Heart right ventricle (tissue), 16 donors: ENCODE measurements around the gene RAD54L. TPM values are rescaled to one million over a fixed set of nuclear protein-coding genes. Genes with fewer than 3 reads are reported as not detected.
A peak's percentile ranks its signal among the peaks of the same experiment; 100 is the strongest.

Experiments
- ATAC-seq, 8 donors: fragments of 200-7000 bp; cut with Tn5 transposase; one replicate each; pipeline ENCODE4 v1.9.1; 2020; ENCODE audit warnings: mild to moderate bottlenecking in 8 of 8, moderate library complexity in 8 of 8, moderate number of reproducible peaks in 1 of 8
- DNase-seq, 2 donors: peaks; one replicate each; pipeline ENCODE4 v3.0.0-alpha.2; 2020
- H3K27ac ChIP-seq, 10 donors: fragments of 200-600 bp; sonication (generic) in 2 of 10; one replicate each; pipeline versions ENCODE4 v1.5.0 to v1.8.0; 2020 to 2022; ENCODE audit warnings: mild to moderate bottlenecking in 3 of 10
- H3K27me3 ChIP-seq, 7 donors: fragments of 200-600 bp; one replicate each; pipeline ENCODE4 v1.8.0; 2021 to 2022; ENCODE audit warnings: mild to moderate bottlenecking in 2 of 7
- H3K36me3 ChIP-seq, 9 donors: fragments of 200-600 bp; sonication (generic) in 1 of 9; one replicate each; pipeline versions ENCODE4 v1.5.0 to v1.8.0; 2020 to 2022; ENCODE audit warnings: mild to moderate bottlenecking in 2 of 9
- H3K4me1 ChIP-seq, 9 donors: fragments of 200-600 bp; sonication (generic) in 1 of 9; one replicate each; pipeline versions ENCODE4 v1.5.0 to v1.8.0; 2020 to 2022; ENCODE audit warnings: mild to moderate bottlenecking in 4 of 9
- H3K4me3 ChIP-seq, 10 donors: fragments of 200-600 bp; sonication (generic) in 2 of 10; one replicate each; pipeline versions ENCODE4 v1.5.0 to v1.8.0; 2020 to 2022; ENCODE audit warnings: mild to moderate bottlenecking in 7 of 10, moderate library complexity in 2 of 10
- H3K9me3 ChIP-seq, 11 donors: fragments of 200-600 bp in 10 of 11; sonication (generic) in 2 of 11; one replicate each; pipeline versions ENCODE4 v1.5.0 to v1.8.0; 2013 to 2022; ENCODE audit warnings: mild to moderate bottlenecking in 2 of 11, control low read depth in 1 of 11, moderate library complexity in 1 of 11
- WGBS, 2 donors: extraction: QIAGEN DNeasy Blood & Tissue Kit; methylation state at CpG; one replicate each; pipeline ENCODE4 v1.1.7; 2013; ENCODE audit warnings: inconsistent platforms in 1 of 2; 5-methylcytosine and 5-hydroxymethylcytosine counted together
- intact Hi-C, 10 donors: fragments of 100-400 bp; cut with DNase I; formaldehyde crosslinking; loops; one replicate each; pipeline versions ENCODE4 v1.11.1 to v1.14.2; 2022
- polyA plus RNA-seq, 2 donors: library from polyadenylated mRNA; stranded (reverse); fragments of 200-250 nt; gene quantifications; one replicate each; pipeline ENCODE4 v1.2.3, GENCODE V29; 2013
- total RNA-seq, 10 donors: library from RNA; stranded (reverse); fragmentation: NEBNext Ultra II Directional in 3 of 10; extraction: Animal tissue kit (Norgen Biotek cat#: 25700) in 3 of 10; gene quantifications; one replicate each; pipeline versions ENCODE4 v1.2.1 to v1.2.4, GENCODE V29; 2021 to 2023
- TF ChIP-seq, protein P1 (sequence below), 9 donors: fragments of 200-600 bp; sonication (generic) in 2 of 9; IDR thresholded peaks; one replicate each; pipeline versions ENCODE4 v1.5.0 to v1.8.0; 2021 to 2022; ENCODE audit warnings: antibody characterized with exemption in 9 of 9, mild to moderate bottlenecking in 5 of 9, moderate library complexity in 1 of 9
- donor health status: Arrhythmogenic right ventricular cardiomyopathy.
- donor health status: ischemic (EF 13 %, LVEDD 7.1; RV severe dilation, severe dysfunction).
- donor health status: healthy with polysubstance abuse.
- donor health status: DM: no; HTN: yes; CAD: no.
- donor health status: DM: no; HTN: no; CAD: no.
- donor health status: ischemic (EF 25% LVEDD 6.9; RV normal size, moderate dysfunction).
- donor health status: ischemic (EF 25% LVEDD 5.7; RV mildly dilated, moderate dysfunction).
- donor health status: healthy.
- donor health status: DM: yes; HTN: yes; CAD: no.
- donor health status: Ischemic cardiomyopathy.
- donor health status: ischemic (EF 35%, LVEDD 5.7; RV mildly dilated, moderate dysfunction).
- donor health status: nonischemic (EF 11% LVEDD 7.7; RV severe dilation, severe dysfunction).
- donor health status: DM: yes; HTN: yes; CAD: no.
- donor health status: PGD.
- donor health status: ischemic (EF 29% LVEDD 5.4; RV normal size, mild dysfunction).
- donor health status: nonischemic (EF 23%, LVEDD 6.1; RV moderate dilation, normal function).

RAD54L gene
- total and polyA plus RNA-seq, 12 donors = 0.35 to 2.8 (median 0.68) TPM; not detected in 1

- Histone ChIP-seq H3K4me3 (peak overlapping the region; percentile 76 to 98 (median 90)), H3K4me1 (peaks cover 13 to 74% (median 63%) of the 10 kb centered on the region in 9 donors), H3K9me3 (no peaks in the 10 kb centered on the region), H3K27me3 (no peaks in the 10 kb centered on the region), H3K27ac (peak overlapping the region; percentile 95 to 99 (median 98)), H3K36me3 (peaks cover 0 to 18% (median 9%) of the 10 kb centered on the region in 9 donors)
- intact Hi-C loops = loop anchor here in 7 of 10 donors (2.0 to 5.0 kb wide), 4 partner anchors 38 to 56 kb away; partner anchors contain the start of genes NSUN4 (in 7 of the 7) and RAD54L (in 3 of the 7)
- TF ChIP-seq, protein P1, sequence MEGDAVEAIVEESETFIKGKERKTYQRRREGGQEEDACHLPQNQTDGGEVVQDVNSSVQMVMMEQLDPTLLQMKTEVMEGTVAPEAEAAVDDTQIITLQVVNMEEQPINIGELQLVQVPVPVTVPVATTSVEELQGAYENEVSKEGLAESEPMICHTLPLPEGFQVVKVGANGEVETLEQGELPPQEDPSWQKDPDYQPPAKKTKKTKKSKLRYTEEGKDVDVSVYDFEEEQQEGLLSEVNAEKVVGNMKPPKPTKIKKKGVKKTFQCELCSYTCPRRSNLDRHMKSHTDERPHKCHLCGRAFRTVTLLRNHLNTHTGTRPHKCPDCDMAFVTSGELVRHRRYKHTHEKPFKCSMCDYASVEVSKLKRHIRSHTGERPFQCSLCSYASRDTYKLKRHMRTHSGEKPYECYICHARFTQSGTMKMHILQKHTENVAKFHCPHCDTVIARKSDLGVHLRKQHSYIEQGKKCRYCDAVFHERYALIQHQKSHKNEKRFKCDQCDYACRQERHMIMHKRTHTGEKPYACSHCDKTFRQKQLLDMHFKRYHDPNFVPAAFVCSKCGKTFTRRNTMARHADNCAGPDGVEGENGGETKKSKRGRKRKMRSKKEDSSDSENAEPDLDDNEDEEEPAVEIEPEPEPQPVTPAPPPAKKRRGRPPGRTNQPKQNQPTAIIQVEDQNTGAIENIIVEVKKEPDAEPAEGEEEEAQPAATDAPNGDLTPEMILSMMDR (IDR thresholded peaks at IDR 0.05) = no peak
- WGBS, 2 donors = 0% methylated on average over 31 to 32 of the region's 32 CpGs
- ATAC-seq (peak; percentile 2 to 59 (median 18)), DNase-seq (peak; percentile 42)
Measured at GRCh38 chr1:46302641-46303037, 55.1 kb downstream of the RAD54L start.

DNA sequence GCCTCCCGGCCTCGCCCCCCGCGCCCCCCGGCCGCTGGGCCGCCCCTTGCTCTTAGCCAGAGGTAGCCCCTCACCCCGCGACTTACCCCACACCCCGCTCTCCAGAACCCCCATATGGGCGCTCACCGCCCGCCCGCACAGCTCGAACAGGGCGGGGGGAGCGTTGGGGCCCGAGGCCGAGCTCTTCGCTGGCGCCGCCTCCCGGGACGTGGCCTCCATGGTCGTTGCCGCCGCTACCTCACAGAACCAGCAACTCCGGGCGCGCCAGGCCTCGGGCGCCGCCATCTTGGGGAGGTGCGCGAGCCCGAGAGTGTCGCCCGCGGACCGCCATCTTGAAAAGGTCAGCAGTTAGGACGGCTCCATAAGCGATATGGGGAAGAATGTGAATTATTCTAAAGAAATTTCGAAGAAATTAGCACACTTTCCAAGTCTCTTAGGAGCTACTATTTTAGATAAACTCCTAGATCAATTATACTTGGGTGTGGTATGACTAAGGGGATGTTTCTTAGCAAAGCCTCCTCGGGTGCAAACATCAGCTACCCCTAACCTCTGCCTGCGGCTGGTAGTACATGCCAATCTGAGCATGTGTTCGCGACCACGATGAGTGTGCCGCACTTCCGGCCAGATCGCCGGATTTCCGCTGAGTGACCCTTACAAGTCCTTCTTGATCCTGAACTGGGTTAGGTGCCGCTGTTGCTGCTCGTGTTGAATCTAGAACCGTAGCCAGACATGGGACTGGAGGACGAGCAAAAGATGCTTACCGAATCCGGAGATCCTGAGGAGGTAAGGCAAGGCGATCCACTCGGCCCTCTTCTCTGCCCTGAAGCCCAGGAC lies 55.7 kb downstream of the RAD54L start, which contains the start of the genes LRRC41 and UQCRH:
LRRC41 (minus strand) TSS at position 579 of the 834 bp plus-strand sequence; CDS start at position 285, 294 bp downstream.
UQCRH (plus strand) TSS at position 661 of the 834 bp plus-strand sequence; CDS start at position 730, 69 bp downstream.
- Histone ChIP-seq H3K4me3 (peak within 1 kb of the TSS; percentile 76 to 98 (median 90)), H3K4me1 (peaks cover 13 to 76% (median 69%) of the 10 kb centered on the region in 9 donors), H3K36me3 (peaks cover 0 to 16% (median 4%) of the 10 kb centered on the region in 9 donors), H3K9me3 (no peaks in the 10 kb centered on the region), H3K27me3 (no peaks in the 10 kb centered on the region), H3K27ac (peak within 1 kb of the TSS; percentile 95 to 99 (median 98))
- TF ChIP-seq, protein P1 (IDR thresholded peaks at IDR 0.05) = peak in 1 of 9 donors; percentile 27
- ATAC-seq (peak; percentile 91 to 96 (median 92)), DNase-seq (peak; percentile 93 to 96)
- intact Hi-C loops = loop anchor here in 7 of 10 donors (2.0 to 5.0 kb wide), 4 partner anchors 38 to 56 kb away; partner anchors contain the start of genes NSUN4 (in 7 of the 7) and RAD54L (in 3 of the 7)
- 1% methylated on average over 61 of the region's 61 CpGs for WGBS, 2 donors

DNA sequence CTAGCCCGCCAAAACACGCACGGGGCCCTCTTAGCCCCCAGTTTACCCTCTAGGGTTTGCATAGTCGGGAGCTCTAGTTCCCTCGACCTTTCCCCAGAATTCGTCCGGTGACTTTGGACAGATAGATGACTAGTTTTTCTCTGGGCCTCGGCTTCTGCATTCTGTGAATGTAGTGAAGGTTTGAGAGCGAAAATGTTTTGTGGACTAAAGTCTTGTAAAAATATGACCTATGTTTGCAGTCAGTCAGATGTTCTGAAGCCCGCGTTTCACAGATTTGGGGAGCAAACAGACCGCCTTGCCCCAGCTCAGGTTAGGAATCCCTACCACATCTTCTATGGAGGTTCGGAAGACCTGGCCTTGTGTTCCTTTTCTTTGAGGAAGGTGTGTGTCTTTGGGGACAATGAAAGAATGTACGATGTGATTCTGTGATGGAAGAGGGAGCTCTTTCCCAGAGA lies 56.3 kb downstream of the RAD54L start:
- TF ChIP-seq, protein P1 (IDR thresholded peaks at IDR 0.05) = no peak
- 0 to 1% methylated on average over 14 of the region's 14 CpGs for WGBS, 2 donors
- no peak for DNase-seq
- peak in 1 of 8 donors; percentile 9 for ATAC-seq
- peaks cover 13 to 77% (median 72%) of the 10 kb centered on the region in 9 donors for H3K4me1 ChIP-seq
- H3K9me3 ChIP-seq = no peaks in the 10 kb centered on the region
- H3K27me3 ChIP-seq = no peaks in the 10 kb centered on the region
- H3K4me3 ChIP-seq = peak overlapping the region; percentile 65 to 98 (median 90)
- H3K36me3 ChIP-seq = peaks cover 0 to 22% (median 4%) of the 10 kb centered on the region in 9 donors
- H3K27ac ChIP-seq = peak overlapping the region; percentile 95 to 99 (median 98)
- intact Hi-C loops = loop anchor here in 7 of 10 donors (2.0 to 5.0 kb wide), 4 partner anchors 37 to 57 kb away; partner anchors contain the start of genes NSUN4 (in 7 of the 7) and RAD54L (in 3 of the 7)

DNA sequence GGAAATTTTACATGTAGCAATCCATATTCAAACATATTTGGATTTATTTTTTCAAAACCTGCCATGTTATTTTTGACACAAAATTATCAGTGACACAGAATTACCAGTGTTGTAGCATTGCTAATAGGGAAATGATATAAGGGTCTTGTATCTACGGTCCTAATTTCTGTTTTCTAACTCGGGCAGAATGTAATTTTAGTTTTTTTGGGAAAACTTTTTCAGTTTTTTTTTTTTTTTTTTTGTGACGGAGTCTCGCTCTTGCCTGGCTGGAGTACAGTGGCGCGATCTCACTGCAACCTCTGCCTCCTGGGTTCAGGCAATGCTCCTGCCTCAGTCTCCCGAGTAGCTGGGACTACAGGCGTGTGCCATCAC lies 58.6 kb downstream of the RAD54L start:
- peaks cover 0 to 43% (median 20%) of the 10 kb centered on the region in 9 donors for H3K36me3 ChIP-seq
- peaks cover 6 to 65% (median 51%) of the 10 kb centered on the region in 9 donors for H3K4me1 ChIP-seq
- TF ChIP-seq, protein P1 (IDR thresholded peaks at IDR 0.05) = no peak
- peak overlapping the region in 3 of 10 donors; percentile 21 to 89 (median 79) for H3K4me3 ChIP-seq
- intact Hi-C loops = no loop called here
- no peak for ATAC-seq
- WGBS, 2 donors = 88 to 94% methylated on average over 8 of the region's 8 CpGs
- H3K27ac ChIP-seq = no peak overlapping the region
- no peak for DNase-seq
- H3K9me3 ChIP-seq = no peaks in the 10 kb centered on the region
- H3K27me3 ChIP-seq = no peaks in the 10 kb centered on the region
